ENCODE results near the gene SEPTIN8.

Gene SEPTIN8, protein sequence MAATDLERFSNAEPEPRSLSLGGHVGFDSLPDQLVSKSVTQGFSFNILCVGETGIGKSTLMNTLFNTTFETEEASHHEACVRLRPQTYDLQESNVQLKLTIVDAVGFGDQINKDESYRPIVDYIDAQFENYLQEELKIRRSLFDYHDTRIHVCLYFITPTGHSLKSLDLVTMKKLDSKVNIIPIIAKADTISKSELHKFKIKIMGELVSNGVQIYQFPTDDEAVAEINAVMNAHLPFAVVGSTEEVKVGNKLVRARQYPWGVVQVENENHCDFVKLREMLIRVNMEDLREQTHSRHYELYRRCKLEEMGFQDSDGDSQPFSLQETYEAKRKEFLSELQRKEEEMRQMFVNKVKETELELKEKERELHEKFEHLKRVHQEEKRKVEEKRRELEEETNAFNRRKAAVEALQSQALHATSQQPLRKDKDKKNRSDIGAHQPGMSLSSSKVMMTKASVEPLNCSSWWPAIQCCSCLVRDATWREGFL

DNA sequence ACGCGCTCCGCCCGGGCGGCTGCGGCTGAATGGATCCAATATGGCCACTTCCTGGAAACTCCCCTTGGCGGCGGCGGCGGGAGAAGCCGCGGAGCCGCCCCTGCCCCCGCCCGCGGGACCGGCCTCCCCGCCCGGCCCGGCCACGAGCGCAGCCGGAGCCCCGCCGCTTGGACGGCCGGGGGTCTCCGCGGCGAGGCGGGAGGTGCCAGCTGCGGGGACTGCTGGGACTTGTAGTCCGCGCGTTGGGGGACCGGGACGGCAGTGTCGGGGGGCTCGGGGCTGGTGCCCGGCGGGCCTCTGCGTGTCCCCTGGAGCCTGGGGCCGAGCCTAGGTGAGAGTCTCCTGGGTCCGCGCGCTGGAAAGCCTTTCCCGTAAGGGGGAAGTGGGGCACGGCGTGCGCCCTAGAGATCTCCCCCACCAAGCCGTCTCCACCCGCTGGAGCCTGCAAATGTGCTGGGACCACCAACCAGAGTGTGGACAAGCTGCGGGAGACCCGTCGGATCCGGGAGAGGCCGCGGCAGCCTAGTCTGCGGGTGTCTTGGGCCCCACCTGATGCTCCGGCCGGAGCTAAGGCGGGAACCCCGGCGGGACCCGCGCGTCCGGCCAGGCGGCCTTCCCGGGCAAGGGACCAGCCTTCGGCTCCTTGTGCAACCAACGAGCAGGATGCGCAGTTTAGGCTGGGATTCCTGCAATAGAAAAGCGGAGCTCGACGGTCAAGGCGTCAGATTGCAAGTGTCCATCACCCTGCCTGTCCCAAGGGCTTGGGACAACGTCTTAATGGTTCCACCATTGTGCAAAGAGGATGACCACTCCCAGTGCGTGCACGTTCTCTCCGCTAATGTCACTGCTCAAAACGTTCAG is at the start of gene SEPTIN8:
SEPTIN8 (minus strand) TSS at position 31 of the 861 bp plus-strand sequence. CDS start 102 bp downstream, outside the sequence.
- DNase-seq (ENCODE audit: low read depth in 2 of 3, low spot score in 2 of 3), result peak in 2 of 3 experiments; percentile 18 to 24

DNA sequence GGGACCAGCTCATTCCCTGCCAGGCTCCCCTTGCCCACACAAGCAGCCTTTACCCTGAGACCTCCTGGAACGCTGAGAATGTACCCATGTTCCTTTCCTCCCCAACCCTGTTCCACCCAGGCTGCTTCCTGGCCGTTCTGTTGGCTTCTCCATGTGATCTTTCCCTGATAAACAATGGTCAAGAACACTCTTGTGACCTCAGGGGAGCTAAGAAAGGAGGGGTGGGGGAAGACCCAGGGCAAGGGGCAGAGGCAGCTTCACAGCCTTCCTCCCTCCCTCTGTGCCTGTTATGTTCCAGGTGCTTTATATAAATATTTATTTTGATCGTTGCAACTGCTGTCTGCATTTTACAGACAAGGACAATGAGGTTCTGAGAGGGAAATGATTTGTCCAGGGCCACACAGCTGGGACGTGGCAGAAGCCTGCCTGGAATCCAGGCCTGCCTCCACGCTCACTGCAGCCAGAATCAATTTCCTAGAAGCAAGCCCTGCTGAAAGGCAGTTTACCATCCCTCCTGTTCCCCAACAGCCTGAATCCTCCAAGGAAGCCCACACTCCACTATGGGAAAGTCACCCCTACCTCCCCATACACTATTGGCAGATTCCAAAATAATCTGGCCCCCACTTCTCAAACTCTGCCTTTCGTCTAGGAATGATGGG is 49.5 kb upstream of the SEPTIN8 start:
- no peak for DNase-seq (ENCODE audit: low read depth in 2 of 3, low spot score in 2 of 3)

DNA sequence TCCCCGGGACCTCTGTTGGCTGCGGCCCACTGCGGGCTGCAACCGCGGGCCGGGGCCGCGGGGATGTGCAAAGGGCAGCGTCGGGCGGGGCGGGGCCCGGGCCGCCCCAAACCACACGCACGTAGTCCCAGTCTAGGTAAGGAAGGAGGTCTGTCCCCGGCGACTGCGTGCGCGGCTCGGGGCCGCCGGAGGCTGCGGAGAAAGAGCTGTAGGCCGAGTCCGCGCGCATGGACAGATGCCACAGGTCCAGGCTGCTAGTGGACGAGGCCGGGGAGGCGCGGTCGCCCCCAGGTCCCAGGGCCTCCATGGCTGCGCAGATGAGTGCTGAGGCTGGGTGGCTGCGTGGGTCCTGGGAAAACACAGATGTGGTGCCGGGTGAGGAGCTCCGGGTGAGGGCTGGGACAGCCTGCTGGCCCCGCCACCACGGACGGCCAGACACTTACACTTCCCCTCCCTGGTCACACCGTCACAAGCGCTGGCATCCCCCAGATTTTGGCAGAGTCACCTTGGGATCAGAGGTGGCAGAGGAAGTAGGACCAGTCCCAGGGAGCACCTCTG is 48.9 kb upstream of the SEPTIN8 start:
- no peak for DNase-seq (ENCODE audit: low read depth in 2 of 3, low spot score in 2 of 3)

DNA sequence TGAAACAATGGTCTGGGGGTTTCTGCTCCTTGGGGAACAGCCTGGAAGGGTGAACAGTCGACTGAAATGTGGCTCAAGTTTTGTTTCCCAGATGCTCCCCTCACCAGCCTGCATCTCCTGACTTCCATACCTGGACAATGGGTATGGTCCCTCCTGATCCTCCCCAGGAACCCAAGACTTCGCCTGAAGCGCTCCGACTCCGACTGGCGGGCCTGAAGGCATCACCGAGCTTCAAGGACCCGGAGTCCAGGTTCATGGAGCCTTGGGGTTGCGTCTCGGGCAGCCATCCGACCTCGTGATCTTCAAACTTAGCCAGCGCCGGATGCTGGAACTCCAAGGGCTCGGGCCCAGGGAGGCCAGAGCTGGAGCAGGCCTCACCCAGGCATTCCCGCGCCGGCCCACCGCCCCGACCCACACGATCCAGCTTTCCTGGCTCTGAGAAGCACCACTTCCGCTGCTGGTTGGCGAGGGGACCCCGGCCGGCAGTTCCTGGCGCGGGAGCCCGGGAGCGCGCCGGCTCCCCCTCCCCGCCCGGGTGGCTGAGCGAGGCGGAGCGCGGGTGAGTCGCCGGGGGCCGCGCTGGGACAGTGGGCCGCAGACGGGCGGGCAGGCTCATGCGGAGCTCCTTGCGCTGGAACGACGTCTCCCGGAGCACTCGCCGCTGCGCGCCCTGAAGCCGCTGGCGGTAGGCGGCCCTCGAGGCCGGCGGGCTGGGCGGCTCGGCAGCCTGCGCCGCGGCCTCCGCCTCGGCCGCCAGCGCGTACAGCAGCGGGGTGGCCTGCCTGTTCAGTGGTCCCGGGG is 48.2 kb upstream of the SEPTIN8 start:
- no peak for DNase-seq (ENCODE audit: low read depth in 2 of 3, low spot score in 2 of 3)

DNA sequence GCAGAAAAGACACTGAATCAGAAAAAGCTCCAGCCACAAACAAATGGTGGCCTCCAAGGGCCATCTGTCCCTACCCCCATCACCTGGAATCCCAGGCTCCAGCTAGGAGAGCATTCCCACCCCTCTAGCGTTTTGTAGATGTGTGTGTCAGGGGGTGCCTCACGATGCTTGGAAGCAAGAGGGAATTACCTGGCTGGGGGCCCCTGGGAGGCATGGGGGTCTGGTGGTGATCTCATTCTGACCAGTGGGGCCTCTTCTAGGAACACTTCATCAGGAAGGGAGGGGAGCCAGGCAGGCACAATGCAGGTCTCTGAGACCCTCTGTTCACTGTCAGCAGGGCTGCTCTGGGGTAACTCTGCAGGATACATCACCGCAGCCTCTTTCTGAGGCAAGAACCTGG is 47.4 kb upstream of the SEPTIN8 start:
- no peak for DNase-seq (ENCODE audit: low read depth in 2 of 3, low spot score in 2 of 3)

DNA sequence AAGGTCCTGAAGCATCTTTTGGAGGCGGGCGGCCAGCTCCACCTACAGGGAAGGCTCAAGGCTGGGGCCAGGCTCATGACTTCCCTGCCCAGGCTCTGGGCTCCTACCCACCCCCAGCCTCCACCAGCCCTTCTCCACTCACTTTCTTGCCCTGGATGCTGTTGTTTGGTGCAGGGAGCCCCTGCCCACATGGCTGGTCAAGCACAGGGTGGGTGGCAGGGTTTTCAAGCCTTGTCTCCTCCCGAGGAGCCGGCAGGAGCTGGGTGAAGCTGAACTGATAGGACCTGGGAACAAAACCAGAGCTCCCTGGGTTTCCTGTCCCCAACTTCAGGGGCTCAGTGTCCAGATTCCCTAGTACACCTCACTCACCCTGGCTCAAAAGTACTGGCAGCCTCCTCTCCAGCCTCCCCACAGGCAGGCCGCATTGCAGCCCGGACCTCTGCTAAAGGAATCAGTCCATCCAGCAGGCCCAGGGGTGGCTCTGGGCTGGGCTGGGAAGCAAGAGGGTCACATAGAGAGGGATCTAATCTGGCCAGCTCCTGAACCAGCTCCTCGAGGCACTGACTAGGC is 46.5 kb upstream of the SEPTIN8 start:
- DNase-seq (ENCODE audit: low read depth in 2 of 3, low spot score in 2 of 3), result no peak

DNA sequence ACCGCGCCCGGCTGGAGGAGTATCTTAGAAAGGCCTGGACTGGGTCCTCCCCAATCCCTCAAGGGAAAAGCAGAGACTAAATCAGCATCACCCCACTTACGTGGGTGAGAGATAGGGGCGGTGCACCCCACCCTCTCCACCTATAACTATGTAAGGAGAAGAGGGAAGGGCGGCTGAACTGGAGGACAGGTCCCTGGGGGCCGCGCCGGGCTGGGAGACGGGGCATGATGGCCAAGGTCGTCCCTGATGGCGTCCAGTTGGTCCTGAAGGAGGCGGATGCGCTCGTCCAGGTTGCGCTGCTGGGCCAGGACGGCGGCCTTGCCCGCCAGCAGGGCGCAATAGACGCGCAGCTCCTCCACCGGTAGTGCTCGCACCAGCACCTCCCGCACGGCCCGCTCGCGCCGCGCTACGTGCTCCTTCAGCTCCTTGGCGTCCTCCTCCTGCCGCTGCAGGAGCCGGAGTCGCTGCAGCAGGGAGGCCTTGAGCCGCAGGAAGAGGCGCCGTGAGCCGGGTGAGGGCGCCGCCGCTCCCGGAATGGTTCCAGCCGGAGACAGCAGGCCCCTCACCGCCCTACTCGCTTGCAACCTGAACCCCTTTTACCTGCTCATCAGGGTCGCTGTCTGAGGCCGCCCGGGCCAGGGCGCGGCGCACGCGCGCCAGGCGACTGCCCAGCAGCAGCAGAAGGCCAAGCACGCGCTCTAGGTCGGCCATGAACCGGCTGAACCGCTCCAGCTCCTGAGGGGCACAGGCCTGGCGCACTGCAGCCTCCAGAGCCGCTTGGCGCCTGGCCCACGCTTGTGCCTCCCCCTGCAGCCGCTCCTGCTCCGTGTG is 45.8 kb upstream of the SEPTIN8 start:
- no peak for DNase-seq (ENCODE audit: low read depth in 2 of 3, low spot score in 2 of 3)

DNA sequence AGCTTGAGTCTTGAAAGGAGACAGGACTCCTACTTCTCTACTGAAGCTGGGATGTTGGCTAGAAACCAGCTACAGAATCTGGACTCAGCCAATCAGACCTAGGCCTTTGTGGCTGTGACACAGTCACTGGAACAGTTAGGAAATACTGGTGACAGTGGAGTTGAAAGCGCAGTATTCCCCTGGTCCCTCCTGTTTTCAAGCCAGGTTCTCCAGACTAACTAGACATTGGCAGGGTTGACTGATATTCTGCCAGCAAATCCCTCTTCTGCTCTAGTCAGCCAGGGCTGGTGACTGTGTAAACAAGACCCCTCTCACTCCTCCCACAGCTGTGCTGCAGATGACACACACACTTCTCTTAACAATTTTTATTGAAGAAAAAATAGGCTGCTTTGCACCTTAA is 44.8 kb upstream of the SEPTIN8 start:
- no peak for DNase-seq (ENCODE audit: low read depth in 2 of 3, low spot score in 2 of 3)

DNA sequence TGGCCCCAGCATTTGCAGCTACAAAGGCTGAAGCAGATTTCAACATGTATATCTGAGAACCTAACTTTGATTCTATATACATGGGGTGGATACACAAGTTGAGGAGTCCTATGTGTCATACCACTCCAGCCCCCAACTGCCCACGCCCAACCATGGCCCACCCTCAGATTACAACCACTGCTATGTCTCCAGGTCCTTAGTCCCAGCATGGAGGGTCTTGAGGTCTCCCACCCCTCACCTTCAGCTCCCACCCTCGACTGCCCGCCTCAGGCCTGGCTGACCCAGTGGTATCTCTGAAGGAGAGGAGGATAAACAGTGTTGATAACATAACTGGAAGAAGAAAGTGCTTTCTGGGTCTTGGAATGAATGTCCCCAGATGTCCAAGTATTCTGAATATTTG is 44.3 kb upstream of the SEPTIN8 start:
- no peak for DNase-seq (ENCODE audit: low read depth in 2 of 3, low spot score in 2 of 3)

DNA sequence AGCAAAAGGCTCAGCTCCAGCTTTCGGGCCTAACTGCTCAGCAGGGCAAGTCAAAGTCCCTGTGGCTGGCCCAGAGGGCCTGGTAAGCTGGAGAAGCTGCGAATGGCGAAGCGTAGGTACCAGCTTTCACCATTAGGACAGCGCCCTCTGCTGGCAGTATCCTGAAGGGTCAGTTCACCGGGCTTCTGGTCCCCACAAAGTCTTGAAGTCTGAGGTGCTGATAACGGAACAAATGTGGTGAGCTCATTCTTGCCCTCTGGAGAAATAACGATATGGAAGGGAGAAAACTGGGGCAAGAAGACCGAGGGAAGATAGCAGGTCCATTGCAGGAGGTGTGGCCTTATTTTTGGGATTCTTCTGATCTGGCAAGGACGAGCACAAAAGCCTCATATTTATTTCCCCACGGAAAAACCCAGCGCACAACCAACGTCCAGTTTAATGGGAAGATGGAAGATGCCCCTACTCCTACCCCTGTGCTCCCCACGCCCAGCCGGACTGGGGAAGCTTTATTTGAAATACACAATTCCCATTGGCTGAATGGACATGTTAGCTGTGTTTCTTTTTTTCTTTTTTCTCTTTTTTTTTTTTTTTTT is 43.2 kb upstream of the SEPTIN8 start:
- DNase-seq (ENCODE audit: low read depth in 2 of 3, low spot score in 2 of 3), result peak; percentile 66 to 97 (median 94)

DNA sequence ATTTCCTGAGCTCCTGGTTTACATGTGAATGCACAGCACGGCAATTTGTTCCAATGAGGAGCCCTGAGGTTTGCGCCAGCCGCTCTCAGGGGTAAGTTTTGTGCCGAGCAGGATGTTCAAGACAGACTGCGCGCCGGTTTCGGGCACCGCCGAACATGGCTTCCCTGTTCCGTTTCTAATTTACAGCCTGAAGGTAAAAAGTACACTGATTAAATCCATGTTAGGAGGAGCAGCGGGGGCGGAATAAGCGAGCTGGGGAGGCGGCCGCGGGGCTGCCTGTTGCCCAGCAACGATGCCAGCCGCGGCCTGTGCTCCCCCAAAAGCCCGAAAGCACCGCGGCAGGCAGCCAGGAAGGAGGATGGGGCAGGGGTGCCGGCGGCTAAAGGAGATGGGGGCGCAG is 42.4 kb upstream of the SEPTIN8 start:
- no peak for DNase-seq (ENCODE audit: low read depth in 2 of 3, low spot score in 2 of 3)

DNA sequence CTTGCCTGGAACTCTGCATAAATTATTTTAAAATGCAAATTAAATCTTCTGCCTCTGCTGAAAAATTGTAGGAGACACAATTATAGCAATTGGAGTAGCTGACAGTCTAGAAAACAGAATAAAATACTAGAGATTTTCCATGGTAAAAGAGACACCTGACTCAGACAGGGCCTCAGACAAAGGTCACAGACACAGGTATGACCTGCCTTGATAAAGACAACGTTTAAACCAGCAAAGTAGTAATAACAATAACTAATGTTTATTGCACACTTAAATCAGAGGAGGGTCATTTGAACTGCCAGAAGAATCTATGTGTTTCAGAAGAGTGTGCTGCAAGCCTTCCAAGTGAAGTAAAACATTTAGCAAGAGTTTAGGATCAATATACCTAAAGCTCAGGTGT is 40.0 kb upstream of the SEPTIN8 start:
- no peak for DNase-seq (ENCODE audit: low read depth in 2 of 3, low spot score in 2 of 3)

DNA sequence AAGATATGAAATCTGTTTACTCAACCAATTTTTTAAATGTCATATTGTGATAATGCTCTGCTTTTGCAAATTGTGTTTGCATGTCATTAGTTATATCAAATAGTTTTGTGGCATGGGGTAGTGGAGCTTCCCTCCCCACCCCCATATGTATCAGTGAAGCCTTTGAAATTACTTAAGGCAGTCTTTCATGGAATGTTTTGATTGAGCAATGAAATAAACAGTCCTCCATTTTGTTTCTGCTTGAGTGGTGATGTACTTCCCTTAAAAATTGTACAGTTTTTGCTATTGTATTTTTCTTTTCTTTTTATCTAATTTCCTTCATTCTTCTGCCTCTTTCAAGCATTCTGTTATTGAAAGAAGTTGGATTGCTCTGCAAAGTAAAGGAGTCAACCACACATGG is 39.5 kb upstream of the SEPTIN8 start:
- no peak for DNase-seq (ENCODE audit: low read depth in 2 of 3, low spot score in 2 of 3)

DNA sequence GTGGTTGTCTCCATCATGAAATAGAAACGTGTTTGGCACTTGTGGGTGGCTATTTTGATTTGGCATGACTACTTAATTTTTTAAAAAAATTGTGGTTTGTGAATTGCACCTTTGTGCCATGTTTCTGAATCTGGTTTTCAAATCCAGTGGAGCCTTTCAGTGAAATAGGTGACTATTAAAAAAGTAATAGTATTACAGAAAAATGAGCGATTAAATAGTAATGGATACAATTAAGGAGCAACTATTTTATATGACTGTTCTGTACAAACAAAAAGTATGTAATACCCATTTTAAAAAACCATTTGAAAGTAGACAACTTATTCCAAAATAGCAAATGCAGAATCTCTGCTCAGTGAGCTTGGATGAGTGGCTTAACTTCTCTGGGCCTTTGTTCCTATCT is 39.0 kb upstream of the SEPTIN8 start:
- no peak for DNase-seq (ENCODE audit: low read depth in 2 of 3, low spot score in 2 of 3)

DNA sequence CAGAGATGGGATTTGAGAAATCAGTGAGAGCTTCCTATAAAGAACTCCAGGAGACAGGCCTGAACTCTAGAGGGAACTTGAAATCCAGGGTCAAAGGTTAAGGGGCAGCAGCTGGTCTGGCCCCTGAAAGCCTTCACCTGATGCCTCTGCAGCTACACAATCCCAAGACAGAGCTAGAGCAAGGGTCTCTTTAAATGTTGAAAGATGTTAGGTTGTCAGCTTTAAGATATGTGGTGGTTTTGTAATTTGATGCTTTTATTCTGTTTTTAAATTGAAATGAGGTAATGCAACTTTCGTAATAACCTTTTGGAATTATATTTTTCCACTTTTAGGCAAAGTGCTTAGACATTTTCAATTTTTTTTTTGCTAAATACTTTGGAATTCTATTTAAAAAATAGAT is 38.4 kb upstream of the SEPTIN8 start:
- no peak for DNase-seq (ENCODE audit: low read depth in 2 of 3, low spot score in 2 of 3)

DNA sequence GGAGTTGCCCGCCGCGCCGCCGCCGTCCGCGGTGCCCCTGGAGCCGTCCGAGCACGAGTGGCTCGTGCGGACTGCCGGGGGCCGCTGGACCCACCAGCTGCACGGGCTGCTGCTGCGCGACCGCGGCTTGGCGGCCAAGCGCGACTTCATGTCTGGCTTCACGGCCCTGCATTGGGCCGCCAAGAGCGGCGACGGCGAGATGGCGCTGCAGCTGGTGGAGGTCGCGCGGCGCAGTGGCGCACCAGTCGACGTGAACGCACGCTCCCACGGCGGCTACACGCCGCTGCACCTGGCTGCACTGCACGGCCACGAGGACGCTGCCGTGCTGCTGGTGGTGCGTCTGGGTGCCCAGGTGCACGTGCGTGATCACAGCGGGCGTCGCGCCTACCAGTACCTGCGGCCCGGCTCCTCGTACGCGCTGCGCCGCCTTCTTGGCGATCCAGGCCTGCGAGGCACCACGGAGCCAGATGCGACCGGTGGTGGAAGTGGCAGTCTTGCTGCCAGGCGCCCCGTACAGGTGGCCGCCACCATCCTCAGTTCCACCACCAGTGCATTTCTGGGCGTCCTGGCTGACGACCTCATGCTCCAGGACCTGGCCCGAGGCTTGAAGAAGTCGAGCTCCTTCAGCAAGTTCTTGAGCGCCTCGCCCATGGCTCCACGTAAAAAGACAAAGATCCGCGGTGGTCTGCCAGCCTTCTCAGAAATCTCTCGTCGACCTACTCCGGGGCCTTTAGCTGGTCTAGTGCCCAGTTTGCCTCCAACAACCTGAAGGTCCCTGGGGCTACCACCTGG is 37.7 kb upstream of the SEPTIN8 start:
- DNase-seq (ENCODE audit: low read depth in 2 of 3, low spot score in 2 of 3), result no peak

DNA sequence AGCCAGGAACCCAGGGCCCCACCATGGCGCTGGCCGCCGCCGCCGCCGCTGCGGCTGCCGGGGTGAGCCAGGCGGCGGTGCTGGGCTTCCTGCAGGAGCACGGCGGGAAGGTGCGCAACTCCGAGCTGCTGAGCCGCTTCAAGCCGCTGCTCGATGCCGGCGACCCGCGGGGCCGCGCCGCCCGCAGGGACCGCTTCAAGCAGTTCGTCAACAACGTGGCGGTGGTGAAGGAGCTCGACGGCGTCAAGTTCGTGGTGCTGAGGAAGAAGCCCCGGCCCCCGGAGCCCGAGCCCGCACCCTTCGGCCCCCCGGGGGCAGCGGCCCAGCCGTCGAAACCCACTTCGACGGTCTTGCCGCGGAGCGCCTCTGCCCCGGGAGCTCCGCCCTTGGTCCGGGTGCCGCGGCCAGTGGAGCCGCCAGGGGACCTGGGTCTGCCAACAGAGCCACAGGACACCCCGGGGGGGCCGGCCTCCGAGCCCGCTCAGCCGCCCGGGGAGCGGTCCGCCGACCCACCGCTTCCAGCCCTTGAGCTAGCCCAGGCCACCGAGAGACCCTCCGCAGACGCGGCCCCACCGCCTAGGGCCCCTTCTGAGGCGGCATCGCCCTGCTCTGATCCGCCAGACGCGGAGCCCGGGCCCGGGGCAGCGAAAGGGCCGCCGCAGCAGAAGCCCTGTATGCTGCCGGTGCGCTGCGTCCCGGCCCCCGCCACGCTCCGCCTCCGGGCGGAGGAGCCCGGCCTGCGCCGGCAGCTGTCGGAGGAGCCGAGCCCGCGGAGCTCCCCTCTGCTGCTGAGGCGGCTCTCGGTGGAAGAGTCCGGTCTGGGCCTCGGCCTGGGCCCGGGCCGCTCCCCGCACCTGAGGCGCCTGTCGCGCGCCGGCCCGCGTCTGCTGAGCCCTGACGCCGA is 36.8 kb upstream of the SEPTIN8 start:
- no peak for DNase-seq (ENCODE audit: low read depth in 2 of 3, low spot score in 2 of 3)
